CD14-positive monocyte (primary cell): ENCODE measurements around the gene FANCD2OS. TPM values are rescaled to one million over a fixed set of nuclear protein-coding genes. Genes with fewer than 3 reads are reported as not detected.

Source experiments
- DNase-seq, 3 donors: peaks; one replicate each; pipeline ENCODE4 v3.0.0-alpha.2; 2011 to 2022
- H2AFZ ChIP-seq: 2 replicates; pipeline ENCODE4 v1.6.0; 2012; ENCODE audit warnings: mild to moderate bottlenecking, low read depth, low read length, inconsistent platforms; ENCODE audit not compliant: insufficient read depth, poor library complexity, severe bottlenecking
- H3K27ac ChIP-seq, 2 donors: 1 replicate in 1 of 2; 2 replicates in 1 of 2; pipeline ENCODE4 v1.5.1; 2012 to 2013; ENCODE audit warnings: low read length in 2 of 2, control low read depth in 1 of 2, inconsistent platforms in 1 of 2, low read depth in 1 of 2, mild to moderate bottlenecking in 1 of 2
- H3K27me3 ChIP-seq, 2 donors: one replicate each; pipeline versions ENCODE4 v1.6.0 to v1.6.1; 2011 to 2013; ENCODE audit warnings: low read length in 2 of 2; ENCODE audit not compliant: control insufficient read depth in 2 of 2, insufficient read depth in 2 of 2
- H3K36me3 ChIP-seq, 2 donors: replicated peaks in 1 of 2; 1 replicate in 1 of 2; 2 replicates in 1 of 2; pipeline versions ENCODE4 v1.5.1 to v1.6.1; 2012 to 2013; ENCODE audit warnings: low read length in 2 of 2, control low read depth in 1 of 2, inconsistent platforms in 1 of 2, mild to moderate bottlenecking in 1 of 2; ENCODE audit not compliant: insufficient read depth in 2 of 2, control insufficient read depth in 1 of 2
- H3K4me1 ChIP-seq, 2 donors: 1 replicate in 1 of 2; 2 replicates in 1 of 2; pipeline versions ENCODE4 v1.5.1 to v1.6.1; 2012 to 2013; ENCODE audit warnings: low read length in 2 of 2, control low read depth in 1 of 2, inconsistent platforms in 1 of 2, mild to moderate bottlenecking in 1 of 2, moderate library complexity in 1 of 2; ENCODE audit not compliant: insufficient read depth in 2 of 2, control insufficient read depth in 1 of 2
- H3K4me2 ChIP-seq: replicated peaks from 2 replicates; pipeline ENCODE3; 2012; ENCODE audit warnings: low read length, moderate library complexity, mild to moderate bottlenecking; ENCODE audit not compliant: poor library complexity, severe bottlenecking; ENCODE audit errors: extremely low read depth
- H3K4me3 ChIP-seq, 3 experiments: fragments of 200-600 bp in 1 of 3; sonication (generic) in 1 of 3; replicated peaks in 1 of 3; 1 replicate in 2 of 3; 2 replicates in 1 of 3; pipeline ENCODE4 v1.5.1; 2011 to 2013; ENCODE audit warnings: low read length in 3 of 3, mild to moderate bottlenecking in 3 of 3, control low read depth in 2 of 3, low read depth in 2 of 3, inconsistent platforms in 1 of 3, moderate library complexity in 1 of 3
- H3K79me2 ChIP-seq: 2 replicates; pipeline ENCODE4 v1.6.0; 2012; ENCODE audit warnings: mild to moderate bottlenecking, control low read depth, inconsistent platforms, low read length, moderate library complexity; ENCODE audit not compliant: insufficient read depth
- H3K9ac ChIP-seq: 2 replicates; pipeline ENCODE4 v1.6.0; 2017; ENCODE audit warnings: low read length, mild to moderate bottlenecking; ENCODE audit not compliant: insufficient read depth, poor library complexity, severe bottlenecking
- H3K9me3 ChIP-seq, 2 donors: replicated peaks in 1 of 2; 1 replicate in 1 of 2; 2 replicates in 1 of 2; pipeline versions ENCODE4 v1.5.1 to v1.6.1; 2012 to 2013; ENCODE audit warnings: low read length in 2 of 2, control low read depth in 1 of 2; ENCODE audit not compliant: control insufficient read depth in 1 of 2, insufficient read depth in 1 of 2
- H4K20me1 ChIP-seq: 2 replicates; pipeline ENCODE4 v1.6.0; 2012; ENCODE audit warnings: mild to moderate bottlenecking, low read length, control low read depth, moderate library complexity; ENCODE audit not compliant: insufficient read depth
- H3K27ac Mint-ChIP-seq, 7 donors: one replicate each; pipeline ENCODE4 v1.8.0; 2020; ENCODE audit warnings: mild to moderate bottlenecking in 7 of 7, mixed read lengths in 7 of 7, moderate library complexity in 6 of 7, inconsistent platforms in 2 of 7
- H3K27me3 Mint-ChIP-seq, 3 donors: one replicate each; pipeline ENCODE4 v1.8.0; 2021 to 2022; ENCODE audit warnings: low read depth in 3 of 3, mild to moderate bottlenecking in 3 of 3, mixed read lengths in 3 of 3, moderate library complexity in 3 of 3, inconsistent platforms in 1 of 3
- H3K36me3 Mint-ChIP-seq, 2 donors: one replicate each; pipeline ENCODE4 v1.8.0; 2020; ENCODE audit warnings: mixed read lengths in 2 of 2, inconsistent platforms in 1 of 2, mild to moderate bottlenecking in 1 of 2
- H3K4me1 Mint-ChIP-seq: one replicate; pipeline ENCODE4 v1.8.0; 2020; ENCODE audit warnings: mild to moderate bottlenecking, mixed read lengths
- H3K4me3 Mint-ChIP-seq, 2 donors: one replicate each; pipeline ENCODE4 v1.8.0; 2020; ENCODE audit warnings: mild to moderate bottlenecking in 2 of 2, mixed read lengths in 2 of 2, moderate library complexity in 1 of 2
- H3K9me3 Mint-ChIP-seq, 7 donors: one replicate each; pipeline ENCODE4 v1.8.0; 2020 to 2022; ENCODE audit warnings: mixed read lengths in 7 of 7, mild to moderate bottlenecking in 6 of 7, moderate library complexity in 6 of 7, inconsistent platforms in 2 of 7
- WGBS: methylation state at CpG from one replicate; pipeline ENCODE4 v1.1.5; 2013; ENCODE audit warnings: missing lambda C conversion rate; ENCODE audit not compliant: insufficient coverage; 5-methylcytosine and 5-hydroxymethylcytosine counted together
- intact Hi-C, 2 donors: fragments of 100-400 bp; cut with micrococcal nuclease; formaldehyde crosslinking; loops; one replicate each; pipeline versions ENCODE4 v1.15.0 to v1.15.1; 2023
- polyA plus RNA-seq, 3 donors: library from polyadenylated mRNA; depleted of rRNA in 1 of 3; unstranded in 2 of 3; stranded (reverse) in 1 of 3; fragments of 300-500 nt in 2 of 3; fragments of >200 nt in 1 of 3; fragmentation: Illumina TruSeq in 2 of 3; gene quantifications; 1 replicate in 2 of 3; 2 replicates in 1 of 3; pipeline ENCODE4 v1.2.3, GENCODE V29; 2012 to 2021
- TF ChIP-seq, protein P1 (sequence below): fragments of 200-600 bp; IDR thresholded peaks from one replicate; pipeline ENCODE4 v1.8.0; 2022; ENCODE audit warnings: antibody characterized with exemption, mild to moderate bottlenecking

The FANCD2OS gene
- polyA plus RNA-seq, 3 donors = not detected

GRCh38 chr3:10106919-10107318 lies 1.1 kb downstream of the FANCD2OS start:
- H3K9ac ChIP-seq = no peak overlapping the region
- no peaks in the 10 kb centered on the region for H3K27me3 ChIP-seq
- H3K27ac ChIP-seq = no peak overlapping the region
- no peaks in the 10 kb centered on the region for H3K4me1 Mint-ChIP-seq
- no peak overlapping the region for H3K27ac Mint-ChIP-seq
- no peak overlapping the region for H3K4me3 ChIP-seq
- intact Hi-C loops = no loop called here
- no peaks in the 10 kb centered on the region for H3K4me1 ChIP-seq
- peaks cover under 1 to 1% of the 10 kb centered on the region in 2 donors for H3K36me3 ChIP-seq
- no peak overlapping the region for H3K4me3 Mint-ChIP-seq
- WGBS = 60% methylated on average over 1 of the region's 2 CpGs
- TF ChIP-seq, protein P1, sequence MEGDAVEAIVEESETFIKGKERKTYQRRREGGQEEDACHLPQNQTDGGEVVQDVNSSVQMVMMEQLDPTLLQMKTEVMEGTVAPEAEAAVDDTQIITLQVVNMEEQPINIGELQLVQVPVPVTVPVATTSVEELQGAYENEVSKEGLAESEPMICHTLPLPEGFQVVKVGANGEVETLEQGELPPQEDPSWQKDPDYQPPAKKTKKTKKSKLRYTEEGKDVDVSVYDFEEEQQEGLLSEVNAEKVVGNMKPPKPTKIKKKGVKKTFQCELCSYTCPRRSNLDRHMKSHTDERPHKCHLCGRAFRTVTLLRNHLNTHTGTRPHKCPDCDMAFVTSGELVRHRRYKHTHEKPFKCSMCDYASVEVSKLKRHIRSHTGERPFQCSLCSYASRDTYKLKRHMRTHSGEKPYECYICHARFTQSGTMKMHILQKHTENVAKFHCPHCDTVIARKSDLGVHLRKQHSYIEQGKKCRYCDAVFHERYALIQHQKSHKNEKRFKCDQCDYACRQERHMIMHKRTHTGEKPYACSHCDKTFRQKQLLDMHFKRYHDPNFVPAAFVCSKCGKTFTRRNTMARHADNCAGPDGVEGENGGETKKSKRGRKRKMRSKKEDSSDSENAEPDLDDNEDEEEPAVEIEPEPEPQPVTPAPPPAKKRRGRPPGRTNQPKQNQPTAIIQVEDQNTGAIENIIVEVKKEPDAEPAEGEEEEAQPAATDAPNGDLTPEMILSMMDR = no peak
- H3K27me3 Mint-ChIP-seq = peaks cover 0 to 3% (median 3%) of the 10 kb centered on the region in 3 donors
- peaks cover 0 to 3% (median 0%) of the 10 kb centered on the region in 7 donors for H3K9me3 Mint-ChIP-seq
- DNase-seq = no peak
- no peaks in the 10 kb centered on the region for H4K20me1 ChIP-seq
- H2AFZ ChIP-seq = no peak overlapping the region
- H3K9me3 ChIP-seq = no peaks in the 10 kb centered on the region
- no peak overlapping the region for H3K4me2 ChIP-seq
- peaks cover 3 to 8% of the 10 kb centered on the region in 2 donors for H3K36me3 Mint-ChIP-seq
- H3K79me2 ChIP-seq = no peaks in the 10 kb centered on the region

- H3K36me3 ChIP-seq = peaks cover 20 to 57% of the 10 kb centered on the region in 2 donors
- H3K9me3 ChIP-seq = no peaks in the 10 kb centered on the region
- H3K4me3 ChIP-seq = no peak overlapping the region
- H3K27me3 ChIP-seq = no peaks in the 10 kb centered on the region
- H3K9ac ChIP-seq = no peak overlapping the region
- H3K27ac Mint-ChIP-seq = no peak overlapping the region
- no peaks in the 10 kb centered on the region for H3K4me1 ChIP-seq
- peaks cover 27 to 64% of the 10 kb centered on the region in 2 donors for H3K36me3 Mint-ChIP-seq
- H3K27me3 Mint-ChIP-seq = no peaks in the 10 kb centered on the region
- TF ChIP-seq, protein P1 = no peak
- H3K79me2 ChIP-seq = no peaks in the 10 kb centered on the region
- no peaks in the 10 kb centered on the region for H4K20me1 ChIP-seq
- 100% methylated on average over 4 of the region's 5 CpGs for WGBS
- H3K27ac ChIP-seq = no peak overlapping the region
- no peak overlapping the region for H3K4me2 ChIP-seq
- intact Hi-C loops = no loop called here
- peaks cover 0 to 2% (median 0%) of the 10 kb centered on the region in 7 donors for H3K9me3 Mint-ChIP-seq
- no peak overlapping the region for H3K4me3 Mint-ChIP-seq
- H3K4me1 Mint-ChIP-seq = no peaks in the 10 kb centered on the region
- no peak for DNase-seq
- no peak overlapping the region for H2AFZ ChIP-seq
Measured at GRCh38 chr3:10099041-10099440, 9.0 kb downstream of the FANCD2OS start.
